K562 (cell line): ENCODE measurements around the gene PBX4. TPM values are rescaled to one million over a fixed set of nuclear protein-coding genes. Genes with fewer than 3 reads are reported as not detected.

ENCODE experiments used
- CREB1 ChIP-seq, 2 experiments: sonication (generic) in 1 of 2; formaldehyde crosslinking in 1 of 2; IDR thresholded peaks; 2 replicates each; pipeline versions ENCODE4 v1.6.1 to v1.8.0; 2012 to 2022; ENCODE audit warnings: inconsistent platforms in 1 of 2, mild to moderate bottlenecking in 1 of 2, missing genetic modification reagents in 1 of 2, moderate library complexity in 1 of 2
- CTBP1 ChIP-seq: fragments of 450-650 bp; IDR thresholded peaks from 2 replicates; pipeline ENCODE4 v1.6.1; 2016; ENCODE audit warnings: borderline replicate concordance
- HNRNPL ChIP-seq: fragments of 200-400 bp; formaldehyde crosslinking; IDR thresholded peaks from 2 replicates; pipeline ENCODE4 v1.6.1; 2017; ENCODE audit warnings: low read depth, mild to moderate bottlenecking, low read length
- NR2C2 ChIP-seq, 2 experiments: fragments of 200-800 bp in 1 of 2; sonication (Bioruptor generic) in 1 of 2; sonication (generic) in 1 of 2; formaldehyde crosslinking in 1 of 2; IDR thresholded peaks; 2 replicates each; pipeline versions ENCODE4 v1.6.1 to v1.8.0; 2016 to 2022; ENCODE audit warnings: mild to moderate bottlenecking in 1 of 2, missing compliant biosample characterization in 1 of 2, missing genetic modification characterization in 1 of 2, missing genetic modification reagents in 1 of 2
- NR2F6 ChIP-seq: fragments of 450-650 bp; formaldehyde crosslinking; IDR thresholded peaks from 2 replicates; pipeline ENCODE4 v1.4.0; 2020; ENCODE audit warnings: mild to moderate bottlenecking
- PHF8 ChIP-seq: fragments of 200-600 bp; sonication (generic); IDR thresholded peaks from 2 replicates; pipeline ENCODE4 v1.6.1; 2012; ENCODE audit warnings: mixed run types, mild to moderate bottlenecking, inconsistent platforms, low read length, moderate library complexity, borderline replicate concordance
- POLR2H ChIP-seq: IDR thresholded peaks from 2 replicates; pipeline ENCODE4 v1.6.1; 2016; ENCODE audit warnings: missing genetic modification characterization, low read depth, mild to moderate bottlenecking, control low read depth, missing compliant biosample characterization, moderate library complexity
- SMAD1 ChIP-seq: fragments of 150-350 bp; IDR thresholded peaks from 2 replicates; pipeline ENCODE4 v1.6.1; 2014; ENCODE audit warnings: low read length, low read depth; ENCODE audit not compliant: partially characterized antibody
- SMARCA5 ChIP-seq: fragments of 450-650 bp; IDR thresholded peaks from 2 replicates; pipeline ENCODE4 v1.6.1; 2016
- TBP ChIP-seq: optimal IDR thresholded peaks from 2 replicates; pipeline ENCODE3; 2011; ENCODE audit warnings: low read depth, low read length, improper control_type of control experiment
- USF2 ChIP-seq: sonication (generic); formaldehyde crosslinking; IDR thresholded peaks from 2 replicates; pipeline ENCODE4 v1.5.0; 2020; ENCODE audit warnings: missing genetic modification reagents
- XRCC3 ChIP-seq: fragments of 450-650 bp; IDR thresholded peaks from 2 replicates; pipeline ENCODE4 v1.6.1; 2017; ENCODE audit warnings: mild to moderate bottlenecking, moderate library complexity
- XRCC5 ChIP-seq: fragments of 200-400 bp; formaldehyde crosslinking; IDR thresholded peaks from 2 replicates; pipeline ENCODE4 v1.6.1; 2017; ENCODE audit warnings: low read depth, mild to moderate bottlenecking, low read length
- ZBTB12 ChIP-seq: fragments of 250-450 bp; sonication (Bioruptor Pico); IDR thresholded peaks from 2 replicates; pipeline ENCODE4 v1.4.0; 2020
- ZMIZ1 ChIP-seq, 2 experiments: fragments of 150-350 bp in 1 of 2; IDR thresholded peaks; 2 replicates each; pipeline ENCODE4 v1.6.1; 2012 to 2016; ENCODE audit warnings: low read depth in 2 of 2, low read length in 2 of 2, mild to moderate bottlenecking in 1 of 2, moderate library complexity in 1 of 2
- ZNF121 ChIP-seq: sonication (generic); formaldehyde crosslinking; conservative IDR thresholded peaks from 2 replicates; pipeline ENCODE4 v1.8.0; 2022; ENCODE audit warnings: missing genetic modification reagents
- polyA plus RNA-seq, 8 experiments: library from polyadenylated mRNA; depleted of rRNA in 4 of 8; stranded (reverse) in 5 of 8; unstranded in 3 of 8; fragments of >200 nt; fragmentation: Nextera tagmentation in 2 of 8; fragmentation: Illumina TruSeq in 1 of 8; extraction: Ambion mirVana in 2 of 8; extraction: Trizol in 1 of 8; gene quantifications; 2 replicates each; pipeline versions ENCODE4 v1.2.1 to v1.2.3, GENCODE V29; 2011 to 2014; ENCODE audit warnings: inconsistent platforms in 1 of 8, missing spikeins in 1 of 8
- total RNA-seq, 7 experiments: library from RNA; depleted of rRNA in 6 of 7; stranded (reverse); fragments of >200 nt in 6 of 7; fragmentation: Illumina TruSeq in 2 of 7; extraction: Trizol in 2 of 7; gene quantifications; 2 replicates each; pipeline versions ENCODE4 v1.2.1 to v1.2.3, GENCODE V29; 2011 to 2021; ENCODE audit warnings: low replicate concordance in 1 of 7
- TF ChIP-seq, protein P1 (sequence below): fragments of 450-650 bp; IDR thresholded peaks from 2 replicates; pipeline ENCODE4 v1.6.1; 2016; ENCODE audit warnings: borderline replicate concordance
- TF ChIP-seq, protein P2 (sequence below): sonication (generic); formaldehyde crosslinking; IDR thresholded peaks from 2 replicates; pipeline ENCODE4 v1.8.0; 2022; ENCODE audit warnings: mild to moderate bottlenecking, missing genetic modification reagents

PBX4 gene
- total and polyA plus RNA-seq, 9 of the 15 experiments (the other 6 are each of a cell fraction or from before 2014, with no cell fraction given), result 0.11 to 3.8 (median 1.6) TPM; not detected in 1

DNA sequence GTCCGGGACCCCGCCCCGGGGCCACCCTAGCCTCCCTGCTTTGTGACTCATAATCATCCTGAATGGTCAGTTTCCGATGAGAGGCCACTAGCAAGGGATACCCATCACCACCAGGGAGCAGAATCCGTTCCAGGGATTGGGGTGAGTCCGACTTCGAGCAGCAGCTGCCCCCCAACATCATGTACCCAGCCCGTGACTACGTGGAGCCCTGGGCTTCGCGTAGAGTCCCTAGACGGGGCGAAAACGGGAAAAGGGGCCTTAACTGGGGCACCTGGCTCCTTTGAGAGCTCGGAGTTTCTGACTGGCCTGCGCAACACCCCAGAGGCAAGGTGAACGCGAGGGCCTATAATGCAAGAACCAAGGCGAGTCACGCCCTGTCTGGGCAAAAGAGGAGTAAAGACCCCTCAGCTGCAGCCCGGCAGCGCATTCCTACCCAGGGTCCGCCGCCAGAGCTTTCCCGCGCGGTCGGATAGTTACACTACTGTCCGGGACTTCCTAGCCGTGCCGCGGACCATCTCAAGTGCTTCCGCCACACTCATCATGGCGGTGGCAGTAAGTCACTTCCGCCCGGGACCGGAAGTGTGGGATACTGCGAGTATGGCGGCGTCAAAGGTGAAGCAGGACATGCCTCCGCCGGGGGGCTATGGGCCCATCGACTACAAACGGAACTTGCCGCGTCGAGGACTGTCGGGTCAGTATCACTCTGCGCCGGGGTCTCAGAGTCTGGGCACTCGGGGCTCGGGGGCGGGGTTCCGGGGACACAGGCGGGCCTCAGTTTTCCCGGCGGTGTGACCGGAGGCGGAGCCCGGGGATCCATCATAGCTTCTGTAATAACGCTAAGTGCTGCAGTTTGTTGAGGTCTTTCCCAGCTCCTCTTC, 102.6 kb downstream of the PBX4 start, which contains the start of gene NDUFA13 (continued):
- TF ChIP-seq ZMIZ1 (IDR thresholded peaks at IDR 0.05; ENCODE audit: low read depth in 2 of 2, low read length in 2 of 2) (peak in 1 of 2 experiments; percentile 60; a peak in 1 of 4 replicates), ZBTB12 (CRISPR knock-in tag) (peak; percentile 64), USF2 (no peak), NR2F6 (CRISPR knock-in tag) (no peak), CTBP1 (peak; percentile 63; the same call in 1 of the 2 replicates), ZNF121 (CRISPR knock-in tag) (no peak), POLR2H (tag) (peak; percentile 90), HNRNPL (no peak), TBP (peak; percentile 96), PHF8 (peak; percentile 91), SMARCA5 (no peak), SMAD1 (peak; percentile 73), CREB1 (IDR thresholded peaks at IDR 0.05) (peak; percentile 74), CREB1 (CRISPR knock-in tag; IDR thresholded peaks at IDR 0.05) (peak; percentile 75), NR2C2 (CRISPR knock-in tag; IDR thresholded peaks at IDR 0.05) (peak; percentile 95), NR2C2 (tag; IDR thresholded peaks at IDR 0.05) (peak; percentile 98), XRCC3 (no peak), XRCC5 (no peak; the same call in 1 of the 2 replicates)
- TF ChIP-seq, protein P1, sequence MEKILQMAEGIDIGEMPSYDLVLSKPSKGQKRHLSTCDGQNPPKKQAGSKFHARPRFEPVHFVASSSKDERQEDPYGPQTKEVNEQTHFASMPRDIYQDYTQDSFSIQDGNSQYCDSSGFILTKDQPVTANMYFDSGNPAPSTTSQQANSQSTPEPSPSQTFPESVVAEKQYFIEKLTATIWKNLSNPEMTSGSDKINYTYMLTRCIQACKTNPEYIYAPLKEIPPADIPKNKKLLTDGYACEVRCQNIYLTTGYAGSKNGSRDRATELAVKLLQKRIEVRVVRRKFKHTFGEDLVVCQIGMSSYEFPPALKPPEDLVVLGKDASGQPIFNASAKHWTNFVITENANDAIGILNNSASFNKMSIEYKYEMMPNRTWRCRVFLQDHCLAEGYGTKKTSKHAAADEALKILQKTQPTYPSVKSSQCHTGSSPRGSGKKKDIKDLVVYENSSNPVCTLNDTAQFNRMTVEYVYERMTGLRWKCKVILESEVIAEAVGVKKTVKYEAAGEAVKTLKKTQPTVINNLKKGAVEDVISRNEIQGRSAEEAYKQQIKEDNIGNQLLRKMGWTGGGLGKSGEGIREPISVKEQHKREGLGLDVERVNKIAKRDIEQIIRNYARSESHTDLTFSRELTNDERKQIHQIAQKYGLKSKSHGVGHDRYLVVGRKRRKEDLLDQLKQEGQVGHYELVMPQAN, result peak; percentile 71; the same call in 1 of the 2 replicates
- TF ChIP-seq, protein P2, sequence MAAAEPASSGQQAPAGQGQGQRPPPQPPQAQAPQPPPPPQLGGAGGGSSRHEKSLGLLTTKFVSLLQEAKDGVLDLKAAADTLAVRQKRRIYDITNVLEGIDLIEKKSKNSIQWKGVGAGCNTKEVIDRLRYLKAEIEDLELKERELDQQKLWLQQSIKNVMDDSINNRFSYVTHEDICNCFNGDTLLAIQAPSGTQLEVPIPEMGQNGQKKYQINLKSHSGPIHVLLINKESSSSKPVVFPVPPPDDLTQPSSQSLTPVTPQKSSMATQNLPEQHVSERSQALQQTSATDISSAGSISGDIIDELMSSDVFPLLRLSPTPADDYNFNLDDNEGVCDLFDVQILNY (CRISPR knock-in tag), result no peak
